HEK293T (cell line): Measurements from ENCODE around the gene GNAQ.

Experiments
- BHLHE40 ChIP-seq: fragments of 450-650 bp; IDR thresholded peaks from 2 replicates; pipeline ENCODE4 v1.6.1; 2016; ENCODE audit warnings: mild to moderate bottlenecking, moderate library complexity, borderline replicate concordance
- CTBP1 ChIP-seq: fragments of 450-650 bp; IDR thresholded peaks from 2 replicates; pipeline ENCODE4 v1.6.1; 2016; ENCODE audit warnings: borderline replicate concordance
- ELF4 ChIP-seq: fragments of 450-650 bp; IDR thresholded peaks from 2 replicates; pipeline ENCODE4 v1.6.1; 2017; ENCODE audit warnings: antibody characterized with exemption
- FOXA1 ChIP-seq: fragments of 450-650 bp; IDR thresholded peaks from 2 replicates; pipeline ENCODE4 v1.6.1; 2016; ENCODE audit warnings: mild to moderate bottlenecking
- FOXM1 ChIP-seq: fragments of 450-650 bp; IDR thresholded peaks from 2 replicates; pipeline ENCODE4 v1.6.1; 2017; ENCODE audit warnings: mild to moderate bottlenecking, borderline replicate concordance
- HDGF ChIP-seq: fragments of 450-650 bp; IDR thresholded peaks from 2 replicates; pipeline ENCODE4 v1.6.1; 2017; ENCODE audit warnings: antibody characterized with exemption, borderline replicate concordance
- LEF1 ChIP-seq: fragments of 450-650 bp; IDR thresholded peaks from 2 replicates; pipeline ENCODE4 v1.6.1; 2017; ENCODE audit warnings: mild to moderate bottlenecking, borderline replicate concordance
- NFRKB ChIP-seq: fragments of 450-650 bp; IDR thresholded peaks from 2 replicates; pipeline ENCODE4 v1.6.1; 2016; ENCODE audit warnings: mild to moderate bottlenecking, moderate library complexity
- PKNOX1 ChIP-seq: fragments of 450-650 bp; IDR thresholded peaks from 2 replicates; pipeline ENCODE4 v1.6.1; 2016
- SP1 ChIP-seq: fragments of 450-650 bp; IDR thresholded peaks from 2 replicates; pipeline ENCODE4 v1.6.1; 2017
- SUZ12 ChIP-seq: fragments of 450-650 bp; IDR thresholded peaks from 2 replicates; pipeline ENCODE4 v1.6.1; 2016; ENCODE audit warnings: mild to moderate bottlenecking
- TARDBP ChIP-seq: fragments of 450-650 bp; IDR thresholded peaks from 2 replicates; pipeline ENCODE4 v1.6.1; 2016
- ZNF384 ChIP-seq: fragments of 450-650 bp; IDR thresholded peaks from 2 replicates; pipeline ENCODE4 v1.6.1; 2016

GRCh38 chr9:77883846-77884771, 147.5 kb downstream of the GNAQ start:
- TF ChIP-seq TARDBP (no peak), BHLHE40 (no peak), FOXM1 (no peak), SUZ12 (no peak), NFRKB (no peak), LEF1 (no peak), SP1 (no peak), FOXA1 (no peak), PKNOX1 (no peak), CTBP1 (no peak), HDGF (no peak), ELF4 (no peak), ZNF384 (no peak)
